DMS79 (cell line): ENCODE results near the gene DHX32.
"Not testable (repeated sequence)": the region's sequence is repeated elsewhere in the genome, so short reads cannot be mapped to it uniquely, and the experiment has no call there.

ENCODE experiments used
- DNase-seq: peaks from one replicate; lab custom pipeline; 2025; lab: John Stamatoyannopoulos, UW

Gene DHX32

GRCh38 chr10:125895130-125896087 is 14.3 kb upstream of the DHX32 start:
- not testable (repeated sequence) for DNase-seq

GRCh38 chr10:125894176-125894575 is 13.1 kb upstream of the DHX32 start:
- not testable (repeated sequence) for DNase-seq

- not testable (repeated sequence) for DNase-seq
Observed at GRCh38 chr10:125892402-125892801, 11.3 kb upstream of the DHX32 start.

GRCh38 chr10:125889441-125889840 is 8.3 kb upstream of the DHX32 start:
- not testable (repeated sequence) for DNase-seq

GRCh38 chr10:125886914-125887512 is 5.9 kb upstream of the DHX32 start:
- DNase-seq = no peak

- no peak for DNase-seq
Observed at GRCh38 chr10:125883211-125883610, 2.1 kb upstream of the DHX32 start.

GRCh38 chr10:125882596-125882995 is 1.5 kb upstream of the DHX32 start:
- no peak for DNase-seq

GRCh38 chr10:125880719-125881118 is 373 bp downstream of the DHX32 start:
- no peak for DNase-seq

- DNase-seq = no peak
Observed at GRCh38 chr10:125878957-125879835, 1.9 kb downstream of the DHX32 start.

- no peak for DNase-seq
Observed at GRCh38 chr10:125871338-125871737, 9.8 kb downstream of the DHX32 start.

- DNase-seq = no peak
Observed at GRCh38 chr10:125868372-125868975, 12.6 kb downstream of the DHX32 start.

GRCh38 chr10:125866421-125867029 is 14.6 kb downstream of the DHX32 start:
- DNase-seq = no peak

- DNase-seq = no peak
Observed at GRCh38 chr10:125865120-125865519, 16.0 kb downstream of the DHX32 start.

- DNase-seq = no peak
Observed at GRCh38 chr10:125859128-125859817, 21.8 kb downstream of the DHX32 start.

GRCh38 chr10:125857185-125857760 is 23.8 kb downstream of the DHX32 start:
- DNase-seq = no peak

- no peak for DNase-seq
Observed at GRCh38 chr10:125852487-125852886, 28.6 kb downstream of the DHX32 start.

- no peak for DNase-seq
Observed at GRCh38 chr10:125850766-125851731, 30.0 kb downstream of the DHX32 start.

- no peak for DNase-seq
Observed at GRCh38 chr10:125849448-125849847, 31.6 kb downstream of the DHX32 start.

GRCh38 chr10:125848857-125849256 is 32.2 kb downstream of the DHX32 start:
- DNase-seq = no peak
